H1 (cell line): ENCODE data around the gene ARHGEF40. TPM values are rescaled to one million over a fixed set of nuclear protein-coding genes. Genes with fewer than 3 reads are reported as not detected.

Experiments
- CTCF ChIA-PET: fragments of 300-600 bp; sonication (Branson Sonifier 250); formaldehyde crosslinking; loops from one replicate; lab custom pipeline; 2021; ENCODE audit not compliant: partially characterized antibody; lab: Charles Lee
- POLR2A ChIA-PET: fragments of 300-600 bp; sonication (Branson Sonifier 250); formaldehyde crosslinking; loops from one replicate; lab custom pipeline; 2021; ENCODE audit warnings: inconsistent platforms; ENCODE audit not compliant: partially characterized antibody; lab: Charles Lee
- DNase-seq, 2 experiments: peaks; one replicate each; pipeline versions ENCODE4 v3.0.0 to v3.0.0-alpha.2; 2010 to 2022; ENCODE audit warnings: low spot score in 2 of 2, low read depth in 1 of 2, mixed read lengths in 1 of 2
- FAIRE-seq: peaks from 2 replicates; lab custom pipeline; 2011; peaks lifted over from hg19 to GRCh38; lab: Jason Lieb, UNC
- H2AFZ ChIP-seq: 2 replicates; pipeline ENCODE4 v1.8.1; 2012; ENCODE audit warnings: low read length, inconsistent platforms
- H2AK5ac ChIP-seq: 2 replicates; pipeline ENCODE4 v1.6.1; 2013; ENCODE audit warnings: low read depth, low read length
- H2BK120ac ChIP-seq: replicated peaks from 2 replicates; pipeline ENCODE3; 2013; ENCODE audit warnings: low read depth, low read length, inconsistent platforms
- H2BK12ac ChIP-seq: 2 replicates; pipeline ENCODE4 v1.6.1; 2013; ENCODE audit warnings: low read depth, low read length
- H2BK15ac ChIP-seq: 2 replicates; pipeline ENCODE4 v1.6.1; 2013; ENCODE audit warnings: low read length
- H2BK20ac ChIP-seq: 2 replicates; pipeline ENCODE4 v1.6.1; 2013; ENCODE audit warnings: low read length
- H2BK5ac ChIP-seq: 2 replicates; pipeline ENCODE4 v1.6.1; 2013; ENCODE audit warnings: low read depth, low read length
- H3K14ac ChIP-seq: 2 replicates; pipeline ENCODE4 v1.6.1; 2013; ENCODE audit warnings: inconsistent platforms; ENCODE audit not compliant: insufficient read length
- H3K18ac ChIP-seq: 2 replicates; pipeline ENCODE4 v1.6.1; 2013; ENCODE audit warnings: low read length; ENCODE audit errors: extremely low read depth
- H3K23ac ChIP-seq: 2 replicates; pipeline ENCODE4 v1.6.1; 2013; ENCODE audit warnings: inconsistent platforms; ENCODE audit not compliant: insufficient read length
- H3K23me2 ChIP-seq: 2 replicates; pipeline ENCODE4 v1.6.1; 2013; ENCODE audit warnings: low read depth, low read length
- H3K27ac ChIP-seq: 2 replicates; pipeline ENCODE4 v1.6.1; 2011; ENCODE audit warnings: low read depth, low read length, inconsistent platforms
- H3K27me3 ChIP-seq, 4 experiments: replicated peaks in 1 of 4; 1 replicate in 1 of 4; 2 replicates in 3 of 4; pipeline versions ENCODE4 v1.6.1 to v1.8.1; 2011 to 2013; ENCODE audit warnings: low read length in 3 of 4, mild to moderate bottlenecking in 3 of 4, inconsistent platforms in 2 of 4, mixed read lengths in 2 of 4, moderate library complexity in 1 of 4; ENCODE audit not compliant: control insufficient read depth in 3 of 4, insufficient read depth in 3 of 4; ENCODE audit errors: extremely low read depth in 1 of 4
- H3K36me3 ChIP-seq, 4 experiments: 2 replicates each; pipeline versions ENCODE4 v1.6.1 to v1.8.1; 2011 to 2013; ENCODE audit warnings: mild to moderate bottlenecking in 4 of 4, low read length in 3 of 4, moderate library complexity in 2 of 4, control low read depth in 1 of 4, inconsistent platforms in 1 of 4; ENCODE audit not compliant: insufficient read depth in 4 of 4, control insufficient read depth in 2 of 4
- H3K4ac ChIP-seq: replicated peaks from 2 replicates; pipeline ENCODE3; 2013; ENCODE audit warnings: low read length, low read depth, mixed read lengths, inconsistent platforms; ENCODE audit not compliant: insufficient read length
- H3K4me1 ChIP-seq, 4 experiments: replicated peaks in 1 of 4; 1 replicate in 1 of 4; 2 replicates in 3 of 4; pipeline versions ENCODE4 v1.6.1 to v1.8.1; 2011 to 2013; ENCODE audit warnings: low read length in 3 of 4, inconsistent platforms in 2 of 4, mixed read lengths in 1 of 4; ENCODE audit not compliant: insufficient read depth in 4 of 4, control insufficient read depth in 3 of 4
- H3K4me2 ChIP-seq, 2 experiments: 2 replicates each; pipeline versions ENCODE4 v1.6.1 to v1.8.1; 2011 to 2013; ENCODE audit warnings: low read depth in 2 of 2, low read length in 2 of 2, control low read depth in 1 of 2, inconsistent platforms in 1 of 2, mild to moderate bottlenecking in 1 of 2; ENCODE audit not compliant: insufficient read depth in 1 of 2
- H3K4me3 ChIP-seq, 4 experiments: fragments of 200-600, 300-600 bp in 1 of 4; sonication (generic), shearing (Covaris generic), sonication (Bioruptor Twin) in 1 of 4; 2 replicates each; pipeline versions ENCODE4 v1.5.1 to v1.8.1; 2011 to 2016; ENCODE audit warnings: low read length in 4 of 4, low read depth in 3 of 4, control low read depth in 2 of 4, inconsistent platforms in 2 of 4, mild to moderate bottlenecking in 2 of 4, mixed read lengths in 1 of 4, moderate library complexity in 1 of 4; ENCODE audit not compliant: insufficient read depth in 2 of 4; ENCODE audit errors: extremely low read depth in 1 of 4
- H3K56ac ChIP-seq: replicated peaks from 2 replicates; pipeline ENCODE3; 2013; ENCODE audit warnings: low read depth, mild to moderate bottlenecking, mixed read lengths, low read length, inconsistent platforms; ENCODE audit not compliant: insufficient read length
- H3K79me1 ChIP-seq: 2 replicates; pipeline ENCODE4 v1.6.1; 2013; ENCODE audit warnings: low read depth, low read length, control low read depth
- H3K79me2 ChIP-seq, 2 experiments: 2 replicates each; pipeline versions ENCODE4 v1.6.1 to v1.8.1; 2012 to 2013; ENCODE audit warnings: low read length in 2 of 2, mild to moderate bottlenecking in 2 of 2, inconsistent platforms in 1 of 2; ENCODE audit not compliant: insufficient read depth in 2 of 2, control insufficient read depth in 1 of 2
- H3K9ac ChIP-seq, 4 experiments: replicated peaks in 1 of 4; 1 replicate in 1 of 4; 2 replicates in 3 of 4; pipeline versions ENCODE4 v1.6.1 to v1.8.1; 2011 to 2013; ENCODE audit warnings: low read depth in 3 of 4, low read length in 3 of 4, control low read depth in 2 of 4, mild to moderate bottlenecking in 2 of 4, moderate library complexity in 2 of 4, inconsistent platforms in 1 of 4; ENCODE audit errors: extremely low read depth in 1 of 4
- H3K9me3 ChIP-seq, 2 experiments: 2 replicates each; pipeline versions ENCODE4 v1.6.1 to v1.8.1; 2012 to 2013; ENCODE audit warnings: mild to moderate bottlenecking in 2 of 2, moderate library complexity in 2 of 2, control low read depth in 1 of 2, inconsistent platforms in 1 of 2, low read depth in 1 of 2, low read length in 1 of 2, mixed read lengths in 1 of 2; ENCODE audit not compliant: insufficient read depth in 2 of 2
- H4K20me1 ChIP-seq, 2 experiments: replicated peaks in 1 of 2; 2 replicates each; pipeline versions ENCODE3 to v1.8.1; 2011 to 2013; ENCODE audit warnings: inconsistent platforms in 2 of 2, low read length in 2 of 2, mild to moderate bottlenecking in 1 of 2; ENCODE audit not compliant: insufficient read depth in 2 of 2, control insufficient read depth in 1 of 2
- H4K5ac ChIP-seq: 2 replicates; pipeline ENCODE4 v1.6.1; 2013; ENCODE audit warnings: low read length, low read depth, mixed read lengths, inconsistent platforms; ENCODE audit not compliant: insufficient read length
- H4K8ac ChIP-seq: 2 replicates; pipeline ENCODE4 v1.8.0; 2013; ENCODE audit warnings: mild to moderate bottlenecking, moderate library complexity, low read length, inconsistent platforms; ENCODE audit not compliant: insufficient read depth; ENCODE audit errors: extremely low read depth
- H4K91ac ChIP-seq: replicated peaks from 2 replicates; pipeline ENCODE3; 2013; ENCODE audit warnings: low read length, mixed read lengths, inconsistent platforms; ENCODE audit not compliant: insufficient read length
- CHD1 ChIP-seq: IDR thresholded peaks from 2 replicates; pipeline ENCODE4 v1.6.1; 2012; ENCODE audit warnings: low read depth, low read length, improper control_type of control experiment
- EZH2 ChIP-seq: fragments of 200-600 bp; sonication (generic); IDR thresholded peaks from 2 replicates; pipeline ENCODE4 v1.7.1; 2012; ENCODE audit warnings: low read depth, mild to moderate bottlenecking, moderate library complexity, low read length, inconsistent platforms; ENCODE audit not compliant: severe bottlenecking
- GTF2F1 ChIP-seq: IDR thresholded peaks from 2 replicates; pipeline ENCODE4 v1.6.1; 2012; ENCODE audit warnings: low read depth, low read length, improper control_type of control experiment, borderline replicate concordance
- RNF2 ChIP-seq: fragments of 200-900, 300-1000 bp; sonication (generic); IDR thresholded peaks from 2 replicates; pipeline ENCODE4 v1.7.1; 2016; ENCODE audit warnings: borderline replicate concordance, low read depth, mild to moderate bottlenecking, antibody characterized with exemption, low read length; ENCODE audit not compliant: poor library complexity, severe bottlenecking; ENCODE audit errors: missing control alignments
- SIN3A ChIP-seq, 2 experiments: IDR thresholded peaks in 1 of 2; conservative IDR thresholded peaks in 1 of 2; 2 replicates each; pipeline ENCODE4 v1.6.1; 2011 to 2012; ENCODE audit warnings: low read length in 2 of 2, improper control_type of control experiment in 1 of 2, low read depth in 1 of 2, mild to moderate bottlenecking in 1 of 2
- YY1 ChIP-seq: IDR thresholded peaks from 2 replicates; pipeline ENCODE4 v1.6.1; 2011; ENCODE audit warnings: low read depth, mild to moderate bottlenecking, low read length
- WGBS, 2 experiments: shearing (Covaris generic) in 1 of 2; methylation state at CpG; one replicate each; pipeline versions ENCODE4 v1.1.6 to v1.1.7; 2013 to 2015; ENCODE audit warnings: low lambda C conversion rate in 2 of 2, mixed read lengths in 2 of 2, inconsistent platforms in 1 of 2, low coverage in 1 of 2, missing lambda C conversion rate in 1 of 2; ENCODE audit not compliant: insufficient replicate concordance in 2 of 2, insufficient coverage in 1 of 2, insufficient read length in 1 of 2; ENCODE audit errors: extremely low coverage in 1 of 2, missing lambda C conversion rate in 1 of 2; 5-methylcytosine and 5-hydroxymethylcytosine counted together
- polyA plus RNA-seq, 7 experiments: library from polyadenylated mRNA; depleted of rRNA in 3 of 7; stranded (reverse) in 5 of 7; unstranded in 2 of 7; fragments of >200 nt in 5 of 7; fragments of 200-250 nt in 2 of 7; gene quantifications; 1 replicate in 5 of 7; 2 replicates in 1 of 7; 4 replicates in 1 of 7; pipeline versions ENCODE4 v1.2.1 to v1.2.3, GENCODE V29; 2011 to 2013; ENCODE audit warnings: missing spikeins in 2 of 7, mixed read lengths in 2 of 7
- total RNA-seq: library from RNA; stranded (reverse); fragmentation: NEBNext Ultra II Directional; extraction: Animal tissue kit (Norgen Biotek cat#: 25700); gene quantifications from 2 replicates; pipeline ENCODE4 v1.2.1, GENCODE V29; 2021

ARHGEF40 gene
- total and polyA plus RNA-seq, 2 of the 8 experiments (the other 6 are each of a cell fraction or from before 2014, with no cell fraction given): 53.1 to 101 TPM

DNA sequence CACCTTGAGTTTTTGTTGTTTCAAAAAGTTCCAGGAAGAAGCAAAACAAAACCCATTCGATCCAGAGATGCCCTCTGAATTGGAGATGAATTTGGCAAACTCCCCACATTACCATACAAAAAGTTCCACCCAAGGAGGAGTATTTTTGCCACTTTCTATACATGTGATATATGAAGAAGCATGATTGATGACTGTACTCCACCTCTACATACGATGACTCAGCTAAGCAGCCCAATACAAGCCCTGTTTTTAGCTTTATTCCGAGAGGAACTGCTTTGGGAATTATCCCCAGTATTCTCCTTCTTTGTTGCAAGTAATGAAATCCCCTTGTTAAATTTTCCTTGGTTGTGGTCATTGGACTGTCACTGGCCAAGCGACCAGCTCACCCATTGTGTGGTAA is 42.2 kb downstream of the ARHGEF40 start:
- Histone ChIP-seq H4K5ac (no peak overlapping the region), H3K23me2 (no peaks in the 10 kb centered on the region), H4K91ac (no peak overlapping the region), H2AFZ (no peak overlapping the region), H3K4me3 (no peak overlapping the region), H3K27ac (no peak overlapping the region), H3K14ac (no peak overlapping the region), H4K8ac (no peak overlapping the region), H4K20me1 (no peaks in the 10 kb centered on the region), H3K18ac (no peak overlapping the region), H3K79me1 (no peaks in the 10 kb centered on the region), H3K79me2 (no peaks in the 10 kb centered on the region), H3K27me3 (no peaks in the 10 kb centered on the region), H2BK5ac (no peak overlapping the region), H3K4me1 (peaks cover 0 to 7% (median 1%) of the 10 kb centered on the region in 4 experiments; a peak in 1 of 7 replicates), H3K4ac (no peak overlapping the region), H2BK20ac (no peak overlapping the region), H3K4me2 (no peak overlapping the region), H2BK15ac (no peak overlapping the region), H2BK12ac (no peak overlapping the region), H2AK5ac (no peak overlapping the region), H2BK120ac (no peak overlapping the region), H3K36me3 (no peaks in the 10 kb centered on the region), H3K56ac (no peak overlapping the region), H3K23ac (no peak overlapping the region), H3K9me3 (no peaks in the 10 kb centered on the region), H3K9ac (no peak overlapping the region)
- CTCF ChIA-PET: interaction anchor here (0.5 to 0.6 kb wide), 2 partner anchors 22 to 106 kb away, joined by 3 read pairs; no protein-coding TSS in a partner anchor
- no peak for DNase-seq
- WGBS, 2 experiments: 93% methylated on average over 4 of the region's 4 CpGs; no CpG with 5 or more reads in 1 of the 2 experiments
- FAIRE-seq: no peak
- POLR2A ChIA-PET: interaction anchor here (0.7 to 1.6 kb wide), 2 partner anchors 8 to 19 kb away, joined by 3 to 5 read pairs; no protein-coding TSS in a partner anchor
- TF ChIP-seq EZH2 (no peak), CHD1 (no peak), YY1 (no peak), GTF2F1 (no peak), RNF2 (no peak), SIN3A (conservative IDR thresholded peaks at IDR 0.05 in 1 of 2, IDR thresholded peaks at IDR 0.05 in 1 of 2; ENCODE audit: low read depth in 1 of 2, low read length in 2 of 2) (no peak)
